Activated naive CD4-positive, alpha-beta T cell treated with anti-CD3 and anti-CD28 coated beads, Interleukin-2, amount 10 ng/mL, durations not matched to agents 7 days and 5 days (primary cell): ENCODE measurements around the gene PFDN2.

Source experiments
- CTCF ChIA-PET: fragments of 350-600 bp; sonication (Branson Sonifier 250); formaldehyde crosslinking; loops from one replicate; lab custom pipeline; 2021; ENCODE audit warnings: antibody characterized with exemption; lab: Charles Lee
- DNase-seq: peaks from one replicate; pipeline ENCODE4 v3.0.0-alpha.2; 2020
- H3K27ac Mint-ChIP-seq: one replicate; pipeline ENCODE4 v1.8.0; 2021; ENCODE audit warnings: mild to moderate bottlenecking, moderate library complexity, mixed read lengths
- H3K27me3 Mint-ChIP-seq: one replicate; pipeline ENCODE4 v1.8.0; 2021; ENCODE audit warnings: mild to moderate bottlenecking, mixed read lengths
- H3K36me3 Mint-ChIP-seq: one replicate; pipeline ENCODE4 v1.8.0; 2021; ENCODE audit warnings: mixed read lengths
- H3K4me1 Mint-ChIP-seq: one replicate; pipeline ENCODE4 v1.8.0; 2021; ENCODE audit warnings: mixed read lengths
- H3K4me3 Mint-ChIP-seq: one replicate; pipeline ENCODE4 v1.8.0; 2021; ENCODE audit warnings: mild to moderate bottlenecking, moderate library complexity, mixed read lengths
- H3K9me3 Mint-ChIP-seq: one replicate; pipeline ENCODE4 v1.8.0; 2021; ENCODE audit warnings: mixed read lengths

The PFDN2 gene

DNA sequence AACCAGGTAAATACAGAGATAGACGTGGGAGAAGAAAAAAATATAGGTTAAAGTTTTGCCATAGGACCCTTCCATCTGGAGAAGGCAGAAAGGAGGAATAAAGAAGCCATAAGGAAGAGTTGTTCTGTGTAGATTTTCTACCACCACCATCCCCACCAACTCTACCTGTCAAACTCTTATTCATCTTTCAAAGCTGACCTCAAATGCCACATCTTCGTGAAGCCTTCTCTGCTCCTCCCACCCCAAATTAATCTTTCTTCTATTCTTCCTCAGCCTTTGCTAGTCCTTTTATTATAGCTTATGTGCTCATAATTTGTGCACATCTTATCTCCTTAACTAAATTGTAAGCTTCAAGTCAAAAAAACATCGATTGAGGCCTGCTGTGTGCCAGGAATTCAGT lies 27.2 kb downstream of the PFDN2 start:
- Mint-ChIP-seq H3K36me3 (no peaks in the 10 kb centered on the region), H3K4me3 (no peak overlapping the region), H3K27ac (no peak overlapping the region), H3K9me3 (no peaks in the 10 kb centered on the region), H3K27me3 (peaks cover 38% of the 10 kb centered on the region), H3K4me1 (peaks cover 28% of the 10 kb centered on the region)
- CTCF ChIA-PET = interaction anchor here (0.5 to 1.4 kb wide), 2 partner anchors 19 to 28 kb away, joined by 3 to 7 read pairs; no protein-coding TSS in a partner anchor
- no peak for DNase-seq

DNA sequence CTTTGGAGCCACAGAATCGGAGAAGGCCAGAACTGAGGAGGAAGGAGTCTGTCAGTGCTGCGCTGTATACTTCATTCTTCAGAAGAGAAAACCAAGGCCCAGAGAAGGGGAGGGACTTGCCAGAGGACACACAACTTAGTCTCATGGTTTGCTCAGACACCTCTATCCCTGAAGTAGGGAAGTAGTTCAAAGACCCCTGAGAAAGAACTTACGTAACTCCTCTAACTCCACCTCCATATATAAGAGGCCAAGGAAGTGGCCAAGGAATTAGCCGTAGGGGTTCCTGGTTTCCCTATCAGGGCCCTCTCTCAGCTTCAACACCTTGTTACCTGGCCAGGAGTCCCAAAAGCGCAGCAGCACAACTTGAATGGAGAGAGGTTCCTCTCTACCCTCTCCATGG lies 27.9 kb downstream of the PFDN2 start:
- no peak for DNase-seq
- H3K27ac Mint-ChIP-seq = no peak overlapping the region
- no peaks in the 10 kb centered on the region for H3K36me3 Mint-ChIP-seq
- H3K27me3 Mint-ChIP-seq = peaks cover 38% of the 10 kb centered on the region
- H3K9me3 Mint-ChIP-seq = no peaks in the 10 kb centered on the region
- CTCF ChIA-PET = interaction anchor here (1.4 to 1.8 kb wide), 2 partner anchors 8 to 18 kb away, joined by 7 to 9 read pairs; partner anchors contain the start of gene KLHDC9
- H3K4me3 Mint-ChIP-seq = no peak overlapping the region
- peaks cover 28% of the 10 kb centered on the region for H3K4me1 Mint-ChIP-seq

DNA sequence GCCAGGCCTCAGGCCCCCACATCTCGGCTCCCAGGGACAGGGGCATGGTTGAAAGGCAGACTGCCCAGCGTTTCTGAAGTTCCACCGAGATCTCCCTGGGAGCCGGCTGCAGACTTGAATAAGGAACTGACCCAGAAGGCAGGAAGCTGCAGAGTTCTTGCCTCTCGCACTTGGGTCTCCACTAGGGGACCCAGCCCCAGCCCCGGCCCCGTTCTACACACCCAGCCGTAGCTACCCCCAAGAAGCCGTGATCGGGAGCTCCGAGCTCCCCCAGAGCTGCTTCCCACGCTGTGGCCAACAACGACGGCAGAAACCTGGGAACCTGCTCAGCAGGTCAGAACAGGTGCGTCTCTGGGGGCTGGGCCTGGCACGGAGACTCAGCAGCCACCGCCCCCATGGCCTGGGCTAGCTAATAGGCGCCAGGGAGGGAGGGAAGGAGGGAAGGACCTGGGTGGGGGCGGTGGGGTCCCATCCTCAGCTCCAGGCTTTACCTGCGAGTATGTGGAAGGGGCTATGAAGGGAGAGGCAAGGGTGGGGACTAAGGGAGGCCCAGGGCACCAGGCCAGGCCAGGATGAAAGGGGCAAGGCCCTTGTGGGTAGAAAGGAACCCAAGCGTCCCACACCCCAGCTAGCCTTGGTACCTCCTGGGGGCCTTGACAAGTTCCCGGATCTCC lies 28.4 kb downstream of the PFDN2 start, which contains the start of gene NECTIN4:
NECTIN4 (minus strand) TSS at position 308 of the 674 bp plus-strand sequence; CDS start at position 46, 262 bp downstream.
- H3K36me3 Mint-ChIP-seq = no peaks in the 10 kb centered on the region
- CTCF ChIA-PET = interaction anchor here (1.3 to 1.8 kb wide), 2 partner anchors 8 to 19 kb away, joined by 4 to 9 read pairs; partner anchors contain the start of gene KLHDC9
- no peak within 1 kb of the TSS for H3K4me3 Mint-ChIP-seq
- H3K9me3 Mint-ChIP-seq = no peaks in the 10 kb centered on the region
- H3K4me1 Mint-ChIP-seq = peaks cover 28% of the 10 kb centered on the region
- H3K27ac Mint-ChIP-seq = no peak within 1 kb of the TSS
- H3K27me3 Mint-ChIP-seq = peaks cover 38% of the 10 kb centered on the region
- no peak for DNase-seq

DNA sequence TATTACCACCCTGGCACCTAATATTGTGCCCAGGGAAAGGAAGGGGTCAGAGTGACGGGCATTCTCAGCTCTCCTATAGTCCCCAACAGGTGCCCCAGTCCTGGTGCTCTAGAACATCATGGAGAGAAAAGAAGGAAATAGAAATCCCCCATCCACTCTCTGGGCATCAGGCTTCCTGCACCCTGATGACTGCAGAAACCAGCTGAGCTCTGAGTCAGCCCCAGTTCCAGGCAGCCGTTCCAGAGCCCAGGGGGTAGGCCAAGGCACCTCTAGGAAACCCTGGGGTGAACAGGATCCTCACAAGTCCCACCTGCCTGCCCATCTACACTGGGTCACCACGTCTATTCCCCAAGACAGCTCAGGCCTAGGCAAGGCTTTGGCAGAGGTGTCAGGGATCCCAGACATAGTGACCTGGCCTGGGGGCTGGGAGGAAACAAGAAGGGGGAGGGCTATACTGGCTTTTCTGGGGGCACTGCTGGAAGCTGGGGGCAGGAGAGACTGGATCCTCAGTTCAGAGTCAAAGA lies 29.2 kb downstream of the PFDN2 start:
- Mint-ChIP-seq H3K9me3 (no peaks in the 10 kb centered on the region), H3K27me3 (peaks cover 34% of the 10 kb centered on the region), H3K4me3 (no peak overlapping the region), H3K27ac (no peak overlapping the region), H3K4me1 (peaks cover 26% of the 10 kb centered on the region), H3K36me3 (no peaks in the 10 kb centered on the region)
- CTCF ChIA-PET = interaction anchor here (1.3 to 1.8 kb wide), 2 partner anchors 9 to 18 kb away, joined by 4 to 9 read pairs; partner anchors contain the start of gene KLHDC9
- no peak for DNase-seq

DNA sequence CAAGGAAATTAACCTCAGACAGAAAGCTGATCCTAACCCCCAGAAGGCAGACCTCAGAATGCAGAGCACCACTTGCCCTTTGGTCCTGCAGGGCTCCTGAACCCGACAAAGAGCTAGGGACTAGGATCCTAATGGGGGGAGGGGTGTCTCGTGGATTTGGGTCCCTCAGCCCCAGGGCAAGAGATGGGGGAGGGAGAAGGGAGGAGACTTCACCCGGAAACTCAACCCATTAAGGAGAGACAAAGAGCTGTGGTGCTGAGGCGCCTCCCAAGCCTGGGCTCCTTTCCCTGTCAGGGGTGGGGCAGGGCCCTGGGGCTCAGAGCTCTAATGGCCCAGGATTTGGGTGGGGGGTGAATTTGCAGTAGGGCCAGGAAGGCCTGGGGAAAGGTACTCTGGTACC lies 31.4 kb downstream of the PFDN2 start:
- Mint-ChIP-seq H3K9me3 (no peaks in the 10 kb centered on the region), H3K27ac (no peak overlapping the region), H3K4me1 (peaks cover 11% of the 10 kb centered on the region), H3K4me3 (no peak overlapping the region), H3K36me3 (no peaks in the 10 kb centered on the region), H3K27me3 (peaks cover 38% of the 10 kb centered on the region)
- CTCF ChIA-PET = interaction anchor here (1.0 to 3.1 kb wide), 3 partner anchors 11 to 31 kb away, joined by 3 to 20 read pairs (median 9); no protein-coding TSS in a partner anchor
- DNase-seq = no peak

DNA sequence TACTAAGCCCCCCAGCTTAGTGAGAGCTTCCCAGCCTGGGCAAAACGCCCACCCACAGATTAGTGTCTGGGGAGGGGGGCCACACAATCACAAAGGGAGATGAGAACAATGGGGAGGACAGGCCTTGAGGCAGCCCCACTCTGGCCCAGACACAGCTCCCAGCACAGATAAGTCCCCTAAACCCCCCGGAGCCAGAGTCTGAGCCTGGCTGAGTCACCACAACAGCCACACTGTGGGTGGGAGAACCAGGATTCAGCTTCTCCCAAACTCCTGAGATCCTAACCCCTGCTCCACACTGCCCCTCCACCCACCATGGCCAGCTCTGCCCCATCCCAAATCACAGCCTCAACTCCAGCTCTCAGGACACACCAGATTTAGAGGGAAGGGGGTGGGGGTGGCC lies 32.7 kb downstream of the PFDN2 start:
- Mint-ChIP-seq H3K4me3 (no peak overlapping the region), H3K9me3 (no peaks in the 10 kb centered on the region), H3K36me3 (no peaks in the 10 kb centered on the region), H3K27ac (no peak overlapping the region), H3K27me3 (peaks cover 42% of the 10 kb centered on the region), H3K4me1 (peaks cover 1% of the 10 kb centered on the region)
- DNase-seq = no peak
- CTCF ChIA-PET = interaction anchor here (0.5 to 3.1 kb wide), 4 partner anchors 12 to 805 kb away, joined by 3 to 20 read pairs (median 5); partner anchors contain the start of gene KLHDC9

DNA sequence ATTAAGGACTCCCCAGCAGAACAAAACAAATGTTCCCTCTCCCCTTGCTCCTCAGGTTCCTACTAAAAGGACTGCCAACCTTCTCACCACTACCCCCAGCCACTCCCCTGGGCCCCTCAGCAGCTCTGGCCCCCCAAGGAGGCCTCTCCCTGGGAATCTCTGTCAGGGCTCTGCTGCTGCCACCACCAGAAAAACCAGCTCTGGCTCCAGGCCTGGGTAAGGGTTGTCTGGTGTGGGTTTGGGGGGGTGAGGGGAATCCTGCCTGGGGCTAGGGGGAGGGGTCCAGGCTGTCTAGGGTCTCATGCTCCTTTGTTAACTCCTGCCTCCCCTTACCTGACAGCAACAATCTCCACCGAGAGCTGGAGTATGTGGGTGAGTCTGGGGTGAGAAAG lies 33.2 kb downstream of the PFDN2 start:
- no peak overlapping the region for H3K27ac Mint-ChIP-seq
- no peaks in the 10 kb centered on the region for H3K36me3 Mint-ChIP-seq
- H3K4me3 Mint-ChIP-seq = no peak overlapping the region
- CTCF ChIA-PET = interaction anchor here (1.1 to 3.1 kb wide), 3 partner anchors 12 to 13 kb away, joined by 3 to 20 read pairs (median 7); partner anchors contain the start of gene KLHDC9
- DNase-seq = no peak
- H3K4me1 Mint-ChIP-seq = no peaks in the 10 kb centered on the region
- H3K9me3 Mint-ChIP-seq = no peaks in the 10 kb centered on the region
- H3K27me3 Mint-ChIP-seq = peaks cover 45% of the 10 kb centered on the region

DNA sequence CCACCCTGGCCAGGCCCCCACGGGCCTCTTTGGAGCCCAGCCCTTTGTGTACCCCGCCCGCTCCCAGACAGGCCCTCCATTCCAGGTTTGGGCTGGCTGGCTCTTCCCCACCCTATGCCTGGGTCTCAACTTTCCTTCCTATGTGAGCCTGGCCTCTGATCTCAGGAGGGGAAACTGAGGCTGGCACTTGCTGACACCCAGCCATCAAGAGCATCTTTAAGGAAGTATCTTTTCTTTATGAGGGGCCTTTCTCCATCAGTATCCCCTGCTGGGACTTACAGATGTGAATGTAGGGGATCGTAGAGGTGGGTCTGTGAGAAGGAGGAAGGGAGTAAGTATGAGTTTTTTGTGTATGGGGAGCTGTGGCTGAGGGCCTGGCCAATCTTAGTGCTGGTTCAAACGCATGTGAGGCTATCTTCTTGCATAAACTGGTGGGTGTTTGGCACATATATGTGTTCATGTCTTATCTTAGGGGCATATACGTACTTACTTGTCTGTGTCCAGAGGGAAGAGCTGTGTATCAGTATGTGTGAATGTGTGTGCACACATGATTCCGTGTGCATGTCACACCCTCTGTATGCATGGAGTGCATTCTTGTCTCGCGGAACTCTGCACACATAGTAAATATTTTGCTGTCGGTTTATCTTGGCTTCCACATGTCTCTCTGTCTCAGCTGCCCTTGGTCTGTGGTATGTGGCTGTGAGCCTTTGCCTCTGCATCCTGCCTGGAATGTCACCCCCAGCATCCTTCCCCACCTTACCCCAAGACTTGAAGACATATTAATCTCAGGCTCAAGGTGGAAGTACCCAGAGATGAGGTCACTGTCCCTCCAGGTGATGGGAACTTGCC lies 33.9 kb downstream of the PFDN2 start:
- Mint-ChIP-seq H3K4me3 (no peak overlapping the region), H3K4me1 (peaks cover 2% of the 10 kb centered on the region), H3K9me3 (no peaks in the 10 kb centered on the region), H3K27ac (no peak overlapping the region), H3K27me3 (peaks cover 51% of the 10 kb centered on the region), H3K36me3 (no peaks in the 10 kb centered on the region)
- CTCF ChIA-PET = interaction anchor here (2.0 to 3.1 kb wide), 2 partner anchors 11 to 13 kb away, joined by 7 to 20 read pairs; no protein-coding TSS in a partner anchor
- no peak for DNase-seq

DNA sequence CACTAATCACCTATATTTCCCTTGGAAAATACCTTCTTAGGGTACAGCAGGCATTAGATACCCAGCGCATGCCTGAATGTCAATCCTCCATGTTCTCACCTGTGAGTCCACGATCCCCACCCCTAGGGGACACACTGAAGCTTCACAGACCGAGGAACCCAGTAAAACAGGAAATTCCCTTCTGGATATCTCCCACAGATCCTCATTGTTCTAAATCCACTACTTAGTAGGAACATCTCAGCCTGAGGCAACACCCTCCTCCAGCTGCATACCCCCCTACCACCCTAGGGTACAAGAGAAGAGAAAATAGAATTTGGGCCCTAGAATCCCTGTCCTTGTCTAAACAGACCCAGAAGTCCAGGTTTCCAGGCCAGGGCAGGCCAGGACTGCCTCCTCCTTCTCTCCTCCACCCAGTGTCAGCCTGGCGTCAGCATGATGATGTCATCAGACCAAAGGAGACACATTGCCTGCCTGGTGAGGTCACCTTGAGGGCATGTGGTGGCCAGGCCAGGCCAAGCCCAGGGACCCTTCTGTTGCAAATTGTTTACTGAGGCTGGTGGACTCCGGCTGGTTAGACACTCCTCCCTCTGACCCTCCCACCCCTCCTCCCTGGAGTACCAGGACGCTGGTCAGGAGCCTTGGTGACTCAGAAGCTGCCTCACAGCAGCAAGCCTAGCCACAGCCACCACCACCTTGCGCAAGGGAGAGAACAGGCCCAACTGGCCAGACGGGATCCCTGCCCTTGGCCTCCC lies 34.7 kb downstream of the PFDN2 start:
- Mint-ChIP-seq H3K4me3 (no peak overlapping the region), H3K36me3 (no peaks in the 10 kb centered on the region), H3K27ac (no peak overlapping the region), H3K4me1 (peaks cover 2% of the 10 kb centered on the region), H3K27me3 (peaks cover 52% of the 10 kb centered on the region), H3K9me3 (no peaks in the 10 kb centered on the region)
- no peak for DNase-seq
- CTCF ChIA-PET = interaction anchor here (1.1 kb wide), 1 partner anchor 13 kb away, joined by 3 read pairs; no protein-coding TSS in a partner anchor

DNA sequence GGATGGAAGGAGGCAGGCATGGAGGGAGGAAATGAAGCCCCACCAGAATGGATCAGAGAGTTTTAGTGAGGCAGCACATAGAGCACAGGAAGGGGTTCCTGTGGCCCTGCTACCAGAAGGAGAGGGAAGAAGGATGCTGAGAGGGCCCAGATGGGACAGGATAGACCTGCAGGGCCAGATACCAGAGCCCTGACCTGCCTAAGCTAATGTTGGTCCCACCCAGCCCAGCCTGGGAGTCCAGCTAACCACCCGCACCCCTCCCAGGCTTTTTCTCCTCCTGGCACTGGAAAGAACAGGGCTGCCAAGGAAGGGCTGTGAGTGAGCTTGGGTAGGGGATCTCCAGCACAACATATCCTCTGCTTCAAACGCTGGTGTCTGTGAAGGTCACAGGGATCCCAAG lies 35.4 kb downstream of the PFDN2 start:
- Mint-ChIP-seq H3K4me3 (no peak overlapping the region), H3K9me3 (no peaks in the 10 kb centered on the region), H3K27ac (peak overlapping the region; percentile 20), H3K4me1 (peaks cover 2% of the 10 kb centered on the region), H3K36me3 (no peaks in the 10 kb centered on the region), H3K27me3 (peaks cover 50% of the 10 kb centered on the region)
- CTCF ChIA-PET = interaction anchor here (1.1 to 2.5 kb wide), 2 partner anchors 12 to 15 kb away, joined by 3 to 12 read pairs; partner anchors contain the start of gene KLHDC9
- DNase-seq = no peak

DNA sequence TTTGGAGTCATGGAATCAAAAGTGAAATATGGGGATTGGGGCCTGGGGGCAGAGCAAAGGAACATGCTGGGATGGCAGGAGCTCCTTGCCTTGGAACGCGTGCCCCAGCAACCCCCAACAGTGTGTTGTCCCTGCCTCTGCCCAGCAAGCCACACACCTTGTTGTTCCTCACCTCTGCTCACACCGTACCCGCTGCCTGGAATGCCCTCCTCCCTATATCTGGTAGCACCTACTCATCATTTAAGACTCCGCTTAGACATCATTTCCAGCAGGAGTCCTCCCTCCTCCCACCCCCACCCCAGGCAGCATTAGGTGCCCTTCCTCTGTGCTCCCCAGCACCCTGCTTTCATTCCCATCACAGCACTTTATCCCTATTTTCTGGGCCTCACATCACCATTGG lies 36.3 kb downstream of the PFDN2 start:
- CTCF ChIA-PET = interaction anchor here (0.6 to 2.5 kb wide), 2 partner anchors 16 to 241 kb away, joined by 3 to 12 read pairs; partner anchors contain the start of gene KLHDC9
- no peak overlapping the region for H3K27ac Mint-ChIP-seq
- H3K27me3 Mint-ChIP-seq = peaks cover 42% of the 10 kb centered on the region
- no peaks in the 10 kb centered on the region for H3K9me3 Mint-ChIP-seq
- H3K4me3 Mint-ChIP-seq = no peak overlapping the region
- no peaks in the 10 kb centered on the region for H3K36me3 Mint-ChIP-seq
- DNase-seq = no peak
- peaks cover 2% of the 10 kb centered on the region for H3K4me1 Mint-ChIP-seq

DNA sequence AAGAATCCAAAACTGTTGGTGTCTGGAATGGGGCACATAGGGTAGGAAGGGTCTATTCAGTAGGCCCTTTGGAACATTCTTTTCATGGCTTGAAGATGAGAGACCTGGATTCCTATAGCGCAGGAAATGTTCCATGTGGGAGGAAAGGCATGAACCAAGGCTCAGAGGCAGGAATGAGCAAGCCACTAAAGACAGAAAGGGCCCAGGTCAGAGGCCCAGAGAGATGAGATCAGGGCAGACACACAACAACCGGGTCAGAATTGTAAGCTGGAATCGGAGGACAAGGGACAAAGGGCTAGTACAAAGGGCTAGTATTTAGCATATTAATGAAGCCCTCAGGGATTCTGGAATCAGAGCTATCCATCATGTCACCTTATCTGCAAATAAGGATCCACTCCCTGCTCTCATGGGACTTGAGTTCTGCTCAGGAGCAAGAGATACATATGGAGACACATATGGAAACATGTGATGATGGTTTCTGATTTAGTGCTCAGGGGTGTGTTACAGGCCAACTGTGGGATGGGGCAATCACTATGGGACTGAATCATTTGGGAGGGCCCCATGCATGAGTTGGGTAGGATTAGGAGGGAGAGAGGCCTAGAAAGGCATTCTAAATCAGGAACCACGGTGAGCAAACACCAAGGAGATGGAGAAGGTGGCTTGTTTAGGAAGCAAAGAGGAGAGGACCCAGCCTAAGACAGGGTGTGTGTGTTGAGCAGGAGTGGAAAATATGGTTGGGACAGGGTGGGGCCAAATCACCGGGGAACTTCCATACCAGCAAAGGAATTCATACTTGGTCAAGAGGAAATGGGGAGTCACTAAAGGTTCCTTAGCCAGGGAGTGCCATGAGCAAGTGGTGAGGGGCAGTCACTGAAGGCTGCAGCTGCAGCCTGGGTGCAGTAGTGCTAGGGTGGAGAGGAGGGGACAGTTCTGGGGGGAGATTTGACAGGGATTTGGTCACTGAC lies 37.1 kb downstream of the PFDN2 start:
- Mint-ChIP-seq H3K27ac (no peak overlapping the region), H3K36me3 (no peaks in the 10 kb centered on the region), H3K9me3 (no peaks in the 10 kb centered on the region), H3K27me3 (peaks cover 37% of the 10 kb centered on the region), H3K4me3 (no peak overlapping the region), H3K4me1 (peaks cover 2% of the 10 kb centered on the region)
- no peak for DNase-seq
- CTCF ChIA-PET = interaction anchor here (0.6 to 2.5 kb wide), 3 partner anchors 10 to 240 kb away, joined by 3 to 12 read pairs (median 5); partner anchors contain the start of gene KLHDC9
